GM12878 (cell line): ENCODE data around the gene CHD9. TPM values are rescaled to one million over a fixed set of nuclear protein-coding genes. Genes with fewer than 3 reads are reported as not detected.
A peak's percentile ranks its signal among the peaks of the same experiment; 100 is the strongest.

Experiments used
- ATAC-seq: fragments of 200-7000 bp; cut with Tn5 transposase; 3 replicates; pipeline ENCODE4 v1.9.1; 2020; ENCODE audit warnings: mild to moderate bottlenecking, moderate library complexity
- BruUV-seq: library from RNA; stranded (reverse); fragments of 400-500 nt; replicated peaks from 2 replicates; lab custom pipeline; 2021; lab: Mats Ljungman, UMichigan
- CTCF ChIA-PET: fragments of 300-600 bp; sonication (Branson Sonifier 250); formaldehyde crosslinking; extraction: SDS; loops from one replicate; lab custom pipeline; 2021; ENCODE audit warnings: inconsistent platforms; lab: Yijun Ruan, JAX
- POLR2A ChIA-PET: fragments of 350-600 bp; formaldehyde crosslinking; extraction: SDS; loops from one replicate; lab custom pipeline; 2021; ENCODE audit warnings: inconsistent platforms; lab: Charles Lee
- RAD21 ChIA-PET: fragments of 300-600 bp; sonication (Branson Sonifier 250); formaldehyde crosslinking; loops from one replicate; lab custom pipeline; 2023; ENCODE audit warnings: antibody characterized with exemption; ENCODE audit not compliant: unreplicated experiment; lab: Charles Lee
- SMC1A ChIA-PET: fragments of 300-600 bp; sonication (Branson Sonifier 250); formaldehyde crosslinking; loops from one replicate; lab custom pipeline; 2023; ENCODE audit not compliant: unreplicated experiment, uncharacterized antibody; lab: Charles Lee
- DNase-seq: peaks from one replicate; pipeline ENCODE4 v3.0.0-alpha.2; 2011; ENCODE audit warnings: low read depth, low spot score
- FAIRE-seq: peaks from 3 replicates; lab custom pipeline; 2011; peaks lifted over from hg19 to GRCh38; lab: Jason Lieb, UNC
- H2AFZ ChIP-seq: 2 replicates; pipeline ENCODE4 v1.6.0; 2011; ENCODE audit warnings: low read depth, low read length, control low read depth; ENCODE audit not compliant: control insufficient read depth
- H3K27ac ChIP-seq: 2 replicates; pipeline ENCODE4 v1.5.1; 2011; ENCODE audit warnings: control low read depth; ENCODE audit not compliant: control insufficient read depth, insufficient read depth
- H3K27me3 ChIP-seq, 2 experiments: replicated peaks in 1 of 2; 2 replicates each; pipeline versions ENCODE4 v1.6.0 to v1.6.1; 2011; ENCODE audit warnings: low read length in 1 of 2; ENCODE audit not compliant: control insufficient read depth in 2 of 2, insufficient read depth in 2 of 2
- H3K36me3 ChIP-seq, 2 experiments: 2 replicates each; pipeline ENCODE4 v1.5.1; 2011; ENCODE audit warnings: low read length in 1 of 2; ENCODE audit not compliant: control insufficient read depth in 2 of 2, insufficient read depth in 2 of 2
- H3K4me1 ChIP-seq: 2 replicates; pipeline ENCODE4 v1.6.1; 2011; ENCODE audit warnings: mild to moderate bottlenecking, low read length, moderate library complexity, mixed read lengths; ENCODE audit not compliant: control insufficient read depth, insufficient read depth
- H3K4me2 ChIP-seq: 2 replicates; pipeline ENCODE4 v1.6.0; 2011; ENCODE audit warnings: control low read depth; ENCODE audit not compliant: control insufficient read depth, insufficient read depth
- H3K4me3 ChIP-seq: fragments of 200-600 bp; sonication (generic); 2 replicates; pipeline ENCODE4 v1.5.1; 2016
- H3K79me2 ChIP-seq: 2 replicates; pipeline ENCODE4 v1.6.0; 2011; ENCODE audit warnings: low read length; ENCODE audit not compliant: control insufficient read depth, insufficient read depth
- H3K9ac ChIP-seq: 2 replicates; pipeline ENCODE4 v1.8.0; 2011; ENCODE audit warnings: low read length, control low read depth, mixed read lengths; ENCODE audit not compliant: control insufficient read depth, insufficient read depth
- H3K9me3 ChIP-seq: replicated peaks from 3 replicates; pipeline ENCODE4 v1.5.1; 2011; ENCODE audit warnings: mild to moderate bottlenecking, low read length; ENCODE audit not compliant: control insufficient read depth, insufficient read depth
- H4K20me1 ChIP-seq: 2 replicates; pipeline ENCODE4 v1.6.0; 2011; ENCODE audit not compliant: control insufficient read depth, insufficient read depth
- BHLHE40 ChIP-seq, 2 experiments: fragments of 450-650 bp in 1 of 2; IDR thresholded peaks; 2 replicates each; pipeline ENCODE4 v1.6.1; 2011 to 2017; ENCODE audit warnings: low read depth in 2 of 2, borderline replicate concordance in 1 of 2, improper control_type of control experiment in 1 of 2, low read length in 1 of 2, mild to moderate bottlenecking in 1 of 2
- JUNB ChIP-seq: IDR thresholded peaks from 2 replicates; pipeline ENCODE4 v1.6.1; 2016; ENCODE audit warnings: antibody characterized with exemption, mild to moderate bottlenecking
- KLF5 ChIP-seq: fragments of 450-650 bp; IDR thresholded peaks from 2 replicates; pipeline ENCODE4 v1.6.1; 2014; ENCODE audit warnings: mild to moderate bottlenecking; ENCODE audit not compliant: partially characterized antibody
- MYC ChIP-seq: IDR thresholded peaks from 2 replicates; pipeline ENCODE4 v1.6.1; 2011; ENCODE audit warnings: mild to moderate bottlenecking, low read length, moderate library complexity, inconsistent platforms; ENCODE audit not compliant: insufficient read depth, insufficient replicate concordance, insufficient read length, severe bottlenecking
- POLR2AphosphoS2 ChIP-seq: IDR thresholded peaks from 2 replicates; pipeline ENCODE4 v1.6.1; 2011; ENCODE audit warnings: low read depth, mild to moderate bottlenecking, low read length, improper control_type of control experiment, moderate library complexity
- SMAD5 ChIP-seq: IDR thresholded peaks from 2 replicates; pipeline ENCODE4 v1.6.1; 2016; ENCODE audit warnings: antibody characterized with exemption, low read depth
- SUPT20H ChIP-seq: IDR thresholded peaks from 2 replicates; pipeline ENCODE4 v1.6.1; 2011; ENCODE audit warnings: low read depth, mild to moderate bottlenecking, low read length, moderate library complexity, borderline replicate concordance; ENCODE audit not compliant: control insufficient read depth
- TCF3 ChIP-seq: IDR thresholded peaks from 2 replicates; pipeline ENCODE4 v1.6.1; 2012; ENCODE audit warnings: low read depth, mild to moderate bottlenecking, low read length, borderline replicate concordance; ENCODE audit not compliant: insufficient read depth
- WGBS: methylation state at CpG from one replicate; pipeline ENCODE4 v1.1.6; 2016; ENCODE audit warnings: low lambda C conversion rate; ENCODE audit not compliant: insufficient replicate concordance, insufficient coverage; ENCODE audit errors: missing lambda C conversion rate; 5-methylcytosine and 5-hydroxymethylcytosine counted together
- in situ Hi-C: fragments of 300-500 bp; cut with MboI; formaldehyde crosslinking; loops from 9 replicates; pipeline ENCODE4 v1.14.3; 2018; ENCODE audit warnings: mixed read lengths
- intact Hi-C: fragments of 100-400 bp; cut with micrococcal nuclease; formaldehyde crosslinking; loops from one replicate; pipeline ENCODE4 v1.14.2; 2022; ENCODE audit not compliant: unreplicated experiment
- polyA plus RNA-seq, 11 experiments: library from polyadenylated mRNA; depleted of rRNA in 4 of 11; unstranded in 6 of 11; stranded (reverse) in 5 of 11; fragments of >200 nt; fragmentation: Nextera tagmentation in 4 of 11; fragmentation: Illumina TruSeq in 1 of 11; extraction: Ambion mirVana in 4 of 11; extraction: Trizol in 1 of 11; gene quantifications; 1 replicate in 1 of 11; 2 replicates in 10 of 11; pipeline versions ENCODE4 v1.2.1 to v1.2.3, GENCODE V29; 2011 to 2016; ENCODE audit warnings: inconsistent platforms in 2 of 11, missing spikeins in 2 of 11, low read depth in 1 of 11
- total RNA-seq, 4 experiments: library from RNA; depleted of rRNA in 3 of 4; stranded (reverse); fragments of >200 nt in 3 of 4; fragmentation: Illumina TruSeq in 1 of 4; extraction: Trizol in 1 of 4; gene quantifications; 2 replicates each; pipeline versions ENCODE4 v1.2.1 to v1.2.3, GENCODE V29; 2013 to 2021
- TF ChIP-seq, protein P1 (sequence below): fragments of 450-650 bp; IDR thresholded peaks from 2 replicates; pipeline ENCODE4 v1.6.1; 2017; ENCODE audit warnings: low read depth, mild to moderate bottlenecking, moderate library complexity
- TF ChIP-seq, protein P2 (sequence below): IDR thresholded peaks from 2 replicates; pipeline ENCODE4 v1.6.1; 2012; ENCODE audit warnings: low read depth, low read length, improper control_type of control experiment

CHD9 gene
- total and polyA plus RNA-seq, 10 of the 15 experiments (the other 5 are each of a cell fraction or from before 2014, with no cell fraction given), result 29.2 to 95.7 (median 54.3) TPM

DNA sequence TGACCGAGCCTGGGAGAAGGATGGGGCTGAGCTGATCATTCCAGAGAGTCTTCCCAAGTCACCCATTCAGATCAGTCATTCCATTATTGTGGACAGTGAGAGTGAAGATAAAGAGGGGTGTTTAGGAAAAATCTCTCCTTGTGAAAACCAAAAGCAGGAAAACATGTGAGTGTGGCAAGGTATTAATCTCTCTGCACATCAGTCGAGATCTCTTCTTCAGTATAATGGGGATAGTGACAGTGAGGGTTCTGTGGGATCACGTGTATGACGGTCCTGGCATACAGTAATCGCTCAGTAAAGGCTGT, 35.4 kb downstream of the CHD9 start:
- Histone ChIP-seq H4K20me1 (no peaks in the 10 kb centered on the region), H3K4me3 (peak overlapping the region; percentile 5; the same call in 1 of the 2 replicates), H3K9me3 (no peaks in the 10 kb centered on the region), H3K27ac (peak overlapping the region; percentile 96), H3K4me2 (peak overlapping the region; percentile 99), H3K4me1 (peaks cover 44% of the 10 kb centered on the region), H2AFZ (peak overlapping the region; percentile 21; the same call in 1 of the 2 replicates), H3K36me3 (peaks cover 1 to 3% of the 10 kb centered on the region in 2 experiments; a peak in 3 of 4 replicates), H3K9ac (no peak overlapping the region), H3K79me2 (peaks cover 34% of the 10 kb centered on the region), H3K27me3 (no peaks in the 10 kb centered on the region)
- ATAC-seq (no peak; the same call in 2 of the 3 replicates), DNase-seq (no peak), FAIRE-seq (no peak)
- intact Hi-C loops (no loop called here), in situ Hi-C loops (no loop called here)
- 60% methylated on average over 5 of the region's 5 CpGs for WGBS
- no TSS peak for BruUV-seq
- no peak for TF ChIP-seq SUPT20H
- 0 out of 4 replicates have a peak, but pooled peaks of 1 of the 2 experiments have one; percentile 6 for TF ChIP-seq BHLHE40 (IDR thresholded peaks at IDR 0.05; ENCODE audit: borderline replicate concordance in 1 of 2, low read depth in 2 of 2, low read length in 1 of 2)
- ChIA-PET SMC1A (interaction anchor here (1.0 to 5.2 kb wide), 7 partner anchors 9 to 36 kb away, joined by 4 to 89 read pairs (median 12); no protein-coding TSS in a partner anchor), POLR2A (interaction anchor here (0.9 to 4.7 kb wide), 4 partner anchors 12 to 37 kb away, joined by 3 to 66 read pairs (median 4); no protein-coding TSS in a partner anchor), RAD21 (interaction anchor here (0.7 to 5.6 kb wide), 6 partner anchors 11 to 118 kb away, joined by 3 to 97 read pairs (median 6); no protein-coding TSS in a partner anchor), CTCF (interaction anchor here (0.9 to 2.8 kb wide), 6 partner anchors 9 to 35 kb away, joined by 3 to 14 read pairs (median 4); partner anchors contain the start of gene CHD9)

DNA sequence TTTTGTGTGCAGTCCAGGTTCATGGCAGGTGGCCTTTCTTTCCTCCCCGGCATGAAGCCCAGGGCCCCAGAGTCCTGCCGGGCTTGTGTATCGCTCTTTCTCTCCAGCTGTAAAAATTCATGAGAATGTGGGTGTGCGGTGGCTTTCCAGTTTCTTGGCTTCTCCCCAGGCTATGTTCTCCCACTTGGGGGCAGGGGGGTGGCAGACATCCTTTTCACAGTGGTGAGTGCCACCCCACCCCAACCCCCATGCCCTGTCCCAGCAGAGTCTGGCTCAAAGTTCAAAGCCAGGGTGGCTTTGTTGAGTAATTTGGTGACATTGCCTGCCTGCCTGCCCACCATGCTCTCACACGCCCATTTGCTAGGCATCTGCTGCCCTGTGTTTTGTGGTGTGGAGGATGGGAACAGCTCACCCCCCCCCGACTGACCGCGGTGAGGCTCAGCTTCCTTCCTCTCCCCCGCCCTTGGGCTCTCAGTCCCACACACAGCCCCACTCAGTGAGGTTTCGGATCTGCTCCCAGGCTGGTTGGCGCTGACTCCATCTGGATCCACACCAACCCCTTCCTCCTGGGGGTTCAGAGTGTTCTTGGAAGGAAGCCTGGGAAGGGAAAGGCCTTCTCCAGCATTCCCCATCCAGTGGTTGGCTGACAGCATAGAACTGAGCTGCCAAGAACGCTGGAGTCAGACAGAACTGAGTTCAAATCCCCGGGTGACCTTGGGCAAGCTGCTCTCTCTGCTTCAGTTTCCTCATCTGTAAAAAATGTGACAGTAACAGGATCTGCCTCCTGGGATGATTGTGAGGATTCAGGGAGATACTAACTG, 36.0 kb downstream of the CHD9 start:
- peak overlapping the region; percentile 55; the same call in 1 of the 2 replicates for H3K4me3 ChIP-seq
- H3K27me3 ChIP-seq, result no peaks in the 10 kb centered on the region
- no peaks in the 10 kb centered on the region for H3K9me3 ChIP-seq
- intact Hi-C loops (no loop called here), in situ Hi-C loops (no loop called here)
- DNase-seq (peak; percentile 59), ATAC-seq (peak; percentile 80), FAIRE-seq (no peak)
- H2AFZ ChIP-seq, result peak overlapping the region; percentile 21
- peak overlapping the region; percentile 99 for H3K4me2 ChIP-seq
- WGBS, result 23% methylated on average over 13 of the region's 13 CpGs
- peaks cover 1 to 3% of the 10 kb centered on the region in 2 experiments; a peak in 3 of 4 replicates for H3K36me3 ChIP-seq
- H4K20me1 ChIP-seq, result no peaks in the 10 kb centered on the region
- CTCF ChIA-PET, result interaction anchor here (0.9 to 2.8 kb wide), 7 partner anchors 8 to 36 kb away, joined by 3 to 14 read pairs (median 5); partner anchors contain the start of gene CHD9
- peak overlapping the region; percentile 68 for H3K9ac ChIP-seq
- peak overlapping the region; percentile 96 for H3K27ac ChIP-seq
- RAD21 ChIA-PET, result interaction anchor here (0.7 to 5.6 kb wide), 7 partner anchors 11 to 117 kb away, joined by 3 to 97 read pairs (median 6); no protein-coding TSS in a partner anchor
- peaks cover 35% of the 10 kb centered on the region for H3K79me2 ChIP-seq
- POLR2A ChIA-PET, result interaction anchor here (0.6 to 4.7 kb wide), 8 partner anchors 9 to 117 kb away, joined by 3 to 66 read pairs (median 4); no protein-coding TSS in a partner anchor
- SMC1A ChIA-PET, result interaction anchor here (1.2 to 5.2 kb wide), 7 partner anchors 9 to 30 kb away, joined by 3 to 89 read pairs (median 12); no protein-coding TSS in a partner anchor
- BruUV-seq, result no TSS peak
- peaks cover 44% of the 10 kb centered on the region for H3K4me1 ChIP-seq
- TF ChIP-seq POLR2AphosphoS2, result no peak
- TF ChIP-seq TCF3, result 0 out of 2 replicates have a peak, but pooled peaks have one; percentile 3
- TF ChIP-seq, protein P1, sequence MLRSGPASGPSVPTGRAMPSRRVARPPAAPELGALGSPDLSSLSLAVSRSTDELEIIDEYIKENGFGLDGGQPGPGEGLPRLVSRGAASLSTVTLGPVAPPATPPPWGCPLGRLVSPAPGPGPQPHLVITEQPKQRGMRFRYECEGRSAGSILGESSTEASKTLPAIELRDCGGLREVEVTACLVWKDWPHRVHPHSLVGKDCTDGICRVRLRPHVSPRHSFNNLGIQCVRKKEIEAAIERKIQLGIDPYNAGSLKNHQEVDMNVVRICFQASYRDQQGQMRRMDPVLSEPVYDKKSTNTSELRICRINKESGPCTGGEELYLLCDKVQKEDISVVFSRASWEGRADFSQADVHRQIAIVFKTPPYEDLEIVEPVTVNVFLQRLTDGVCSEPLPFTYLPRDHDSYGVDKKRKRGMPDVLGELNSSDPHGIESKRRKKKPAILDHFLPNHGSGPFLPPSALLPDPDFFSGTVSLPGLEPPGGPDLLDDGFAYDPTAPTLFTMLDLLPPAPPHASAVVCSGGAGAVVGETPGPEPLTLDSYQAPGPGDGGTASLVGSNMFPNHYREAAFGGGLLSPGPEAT, result peak; percentile 41; the same call in 1 of the 2 replicates
- TF ChIP-seq JUNB, result no peak; the same call in 1 of the 2 replicates
- TF ChIP-seq SMAD5, result no peak
- no peak for TF ChIP-seq MYC
- TF ChIP-seq, protein P2, sequence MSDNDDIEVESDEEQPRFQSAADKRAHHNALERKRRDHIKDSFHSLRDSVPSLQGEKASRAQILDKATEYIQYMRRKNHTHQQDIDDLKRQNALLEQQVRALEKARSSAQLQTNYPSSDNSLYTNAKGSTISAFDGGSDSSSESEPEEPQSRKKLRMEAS, result no peak
- TF ChIP-seq KLF5, result no peak
